OCI-LY7 (cell line): ENCODE data around the gene FCHO2. TPM values are rescaled to one million over a fixed set of nuclear protein-coding genes. Genes with fewer than 3 reads are reported as not detected.

Experiments used
- Bru-seq: library from RNA; stranded (reverse); fragments of 400-500 nt; gene quantifications from one replicate; lab custom pipeline; 2021; lab: Mats Ljungman, UMichigan
- BruChase-seq, 2 experiments: library from RNA; stranded (reverse); fragments of 400-500 nt; gene quantifications; one replicate each; lab custom pipeline; 2021; lab: Mats Ljungman, UMichigan
- BruUV-seq: library from RNA; stranded (reverse); fragments of 400-500 nt; replicated peaks from 2 replicates; lab custom pipeline; 2021; lab: Mats Ljungman, UMichigan
- CTCF ChIA-PET: fragments of 300-600 bp; sonication (Branson Sonifier 250); formaldehyde crosslinking; loops from one replicate; lab custom pipeline; 2022; ENCODE audit warnings: antibody characterized with exemption; ENCODE audit not compliant: unreplicated experiment; lab: Charles Lee
- POLR2A ChIA-PET: fragments of 300-600 bp; sonication (Branson Sonifier 250); formaldehyde crosslinking; loops from one replicate; lab custom pipeline; 2022; ENCODE audit warnings: antibody characterized with exemption; lab: Charles Lee
- DNase-seq: peaks from one replicate; pipeline ENCODE4 v3.0.0-alpha.2; 2015; ENCODE audit warnings: low spot score
- H2AFZ ChIP-seq: fragments of 200-600 bp; sonication (generic), shearing (Covaris generic); 2 replicates; pipeline ENCODE4 v1.6.1; 2014; ENCODE audit warnings: mild to moderate bottlenecking, antibody characterized with exemption, low read length, moderate library complexity
- H3K27ac ChIP-seq: fragments of 200-600 bp; sonication (generic); 2 replicates; pipeline ENCODE4 v1.5.1; 2014; ENCODE audit warnings: mixed run types, low read depth, mild to moderate bottlenecking, moderate library complexity, low read length, inconsistent platforms; ENCODE audit not compliant: poor library complexity, severe bottlenecking
- H3K36me3 ChIP-seq: fragments of 200-600 bp; sonication (generic); 2 replicates; pipeline ENCODE4 v1.6.1; 2014; ENCODE audit warnings: mild to moderate bottlenecking, antibody characterized with exemption, low read length, moderate library complexity, mixed read lengths; ENCODE audit not compliant: insufficient read depth
- H3K4me1 ChIP-seq: fragments of 200-600 bp; sonication (generic); 2 replicates; pipeline ENCODE4 v1.5.1; 2014; ENCODE audit warnings: mild to moderate bottlenecking, low read length; ENCODE audit not compliant: insufficient read depth, poor library complexity, severe bottlenecking
- H3K4me2 ChIP-seq: fragments of 200-600 bp; sonication (generic); 2 replicates; pipeline ENCODE4 v1.6.1; 2014; ENCODE audit warnings: mild to moderate bottlenecking, low read length
- H3K4me3 ChIP-seq: fragments of 200-600 bp; sonication (generic); 2 replicates; pipeline ENCODE4 v1.5.1; 2014; ENCODE audit warnings: mild to moderate bottlenecking, low read depth, low read length; ENCODE audit not compliant: poor library complexity, severe bottlenecking
- H3K79me2 ChIP-seq: fragments of 200-600 bp; sonication (generic); 2 replicates; pipeline ENCODE4 v1.6.1; 2016; ENCODE audit warnings: low read depth, mild to moderate bottlenecking, low read length, moderate library complexity, mixed read lengths; ENCODE audit not compliant: insufficient read depth
- H3K9me2 ChIP-seq: fragments of 200-600 bp; sonication (generic); 2 replicates; pipeline ENCODE4 v1.6.1; 2016; ENCODE audit warnings: mild to moderate bottlenecking, low read length, mixed read lengths; ENCODE audit not compliant: insufficient read depth
- H3K9me3 ChIP-seq: fragments of 200-600 bp; sonication (generic); 2 replicates; pipeline ENCODE4 v1.6.1; 2014; ENCODE audit warnings: mild to moderate bottlenecking, mixed run types, low read length, mixed read lengths
- H4K20me1 ChIP-seq: fragments of 200-600 bp; sonication (generic); 2 replicates; pipeline ENCODE4 v1.6.1; 2014; ENCODE audit warnings: mild to moderate bottlenecking, antibody characterized with exemption, low read length, moderate library complexity, mixed read lengths; ENCODE audit not compliant: insufficient read depth
- EZH2phosphoT487 ChIP-seq: fragments of 200-600 bp; sonication (generic); IDR thresholded peaks from 2 replicates; pipeline ENCODE4 v1.6.1; 2018; ENCODE audit warnings: low read depth, borderline replicate concordance, mild to moderate bottlenecking, mixed run types, antibody characterized with exemption, low read length, moderate library complexity, mixed read lengths
- intact Hi-C: fragments of 100-400 bp; cut with micrococcal nuclease; formaldehyde crosslinking; loops from one replicate; pipeline ENCODE4 v1.10.0; 2022; ENCODE audit not compliant: unreplicated experiment
- long read RNA-seq: library from polyadenylated mRNA; stranded (forward); transcript quantifications from one replicate; pipeline ENCODE4 v2.0.0, GENCODE V29; 2022
- total RNA-seq, 2 experiments: library from RNA; depleted of rRNA in 1 of 2; stranded (reverse); fragments of >200 nt in 1 of 2; shearing (Covaris generic) in 1 of 2; gene quantifications; 2 replicates each; pipeline ENCODE4 v1.2.3, GENCODE V29; 2014 to 2022
- TF ChIP-seq, protein P1 (sequence below): fragments of 200-600 bp; sonication (generic); conservative IDR thresholded peaks from 2 replicates; pipeline ENCODE4 v1.5.1; 2014; ENCODE audit warnings: mild to moderate bottlenecking, antibody characterized with exemption, low read length, moderate library complexity, mixed read lengths

Gene FCHO2, protein sequence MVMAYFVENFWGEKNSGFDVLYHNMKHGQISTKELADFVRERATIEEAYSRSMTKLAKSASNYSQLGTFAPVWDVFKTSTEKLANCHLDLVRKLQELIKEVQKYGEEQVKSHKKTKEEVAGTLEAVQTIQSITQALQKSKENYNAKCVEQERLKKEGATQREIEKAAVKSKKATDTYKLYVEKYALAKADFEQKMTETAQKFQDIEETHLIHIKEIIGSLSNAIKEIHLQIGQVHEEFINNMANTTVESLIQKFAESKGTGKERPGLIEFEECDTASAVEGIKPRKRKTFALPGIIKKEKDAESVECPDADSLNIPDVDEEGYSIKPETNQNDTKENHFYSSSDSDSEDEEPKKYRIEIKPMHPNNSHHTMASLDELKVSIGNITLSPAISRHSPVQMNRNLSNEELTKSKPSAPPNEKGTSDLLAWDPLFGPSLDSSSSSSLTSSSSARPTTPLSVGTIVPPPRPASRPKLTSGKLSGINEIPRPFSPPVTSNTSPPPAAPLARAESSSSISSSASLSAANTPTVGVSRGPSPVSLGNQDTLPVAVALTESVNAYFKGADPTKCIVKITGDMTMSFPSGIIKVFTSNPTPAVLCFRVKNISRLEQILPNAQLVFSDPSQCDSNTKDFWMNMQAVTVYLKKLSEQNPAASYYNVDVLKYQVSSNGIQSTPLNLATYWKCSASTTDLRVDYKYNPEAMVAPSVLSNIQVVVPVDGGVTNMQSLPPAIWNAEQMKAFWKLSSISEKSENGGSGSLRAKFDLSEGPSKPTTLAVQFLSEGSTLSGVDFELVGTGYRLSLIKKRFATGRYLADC
- total RNA-seq (2014; rRNA removed; shearing (Covaris generic)) (3.4 and 7.8 TPM in 2 replicates), total RNA-seq (2022) (7.2 TPM in 2 replicates), Bru-seq, nascent RNA (percentile 56 among the genes with signal in this experiment), BruChase-seq, experiment 1, labeled RNA remaining after a 6-hour chase (percentile 45 among the genes with signal in this experiment), BruChase-seq, experiment 2, labeled RNA remaining after a 2-hour chase (percentile 48 among the genes with signal in this experiment)
- long read RNA-seq, partial matches to known transcripts: 5 of 5 reads
- long read RNA-seq, other reads (novel, unspliced or antisense): 0 of 5 reads

- peak within 1 kb of the TSS; percentile 77 for H3K4me3 ChIP-seq
- H4K20me1 ChIP-seq: no peaks in the 10 kb centered on the region
- ChIA-PET CTCF (interaction anchor here (0.6 kb wide), 1 partner anchor 327 kb away, joined by 3 read pairs; no protein-coding TSS in a partner anchor), POLR2A (interaction anchor here (0.9 to 1.1 kb wide), 3 partner anchors 11 to 107 kb away, joined by 3 to 5 read pairs (median 3); no protein-coding TSS in a partner anchor)
- no peaks in the 10 kb centered on the region for H3K36me3 ChIP-seq
- BruUV-seq: no TSS peak
- H3K4me1 ChIP-seq: peaks cover 18% of the 10 kb centered on the region
- H2AFZ ChIP-seq: peak within 1 kb of the TSS; percentile 95
- no peaks in the 10 kb centered on the region for H3K9me2 ChIP-seq
- no peaks in the 10 kb centered on the region; the same call in 1 of the 2 replicates for H3K79me2 ChIP-seq
- H3K4me2 ChIP-seq: peak within 1 kb of the TSS; percentile 84
- TF ChIP-seq EZH2phosphoT487: no peak
- TF ChIP-seq, protein P1, sequence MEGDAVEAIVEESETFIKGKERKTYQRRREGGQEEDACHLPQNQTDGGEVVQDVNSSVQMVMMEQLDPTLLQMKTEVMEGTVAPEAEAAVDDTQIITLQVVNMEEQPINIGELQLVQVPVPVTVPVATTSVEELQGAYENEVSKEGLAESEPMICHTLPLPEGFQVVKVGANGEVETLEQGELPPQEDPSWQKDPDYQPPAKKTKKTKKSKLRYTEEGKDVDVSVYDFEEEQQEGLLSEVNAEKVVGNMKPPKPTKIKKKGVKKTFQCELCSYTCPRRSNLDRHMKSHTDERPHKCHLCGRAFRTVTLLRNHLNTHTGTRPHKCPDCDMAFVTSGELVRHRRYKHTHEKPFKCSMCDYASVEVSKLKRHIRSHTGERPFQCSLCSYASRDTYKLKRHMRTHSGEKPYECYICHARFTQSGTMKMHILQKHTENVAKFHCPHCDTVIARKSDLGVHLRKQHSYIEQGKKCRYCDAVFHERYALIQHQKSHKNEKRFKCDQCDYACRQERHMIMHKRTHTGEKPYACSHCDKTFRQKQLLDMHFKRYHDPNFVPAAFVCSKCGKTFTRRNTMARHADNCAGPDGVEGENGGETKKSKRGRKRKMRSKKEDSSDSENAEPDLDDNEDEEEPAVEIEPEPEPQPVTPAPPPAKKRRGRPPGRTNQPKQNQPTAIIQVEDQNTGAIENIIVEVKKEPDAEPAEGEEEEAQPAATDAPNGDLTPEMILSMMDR: peak; percentile 83
- peak; percentile 95 for DNase-seq
- no peak within 1 kb of the TSS for H3K27ac ChIP-seq
- H3K9me3 ChIP-seq: no peaks in the 10 kb centered on the region
- intact Hi-C loops: loop anchor here (5.0 kb wide), 4 partner anchors 139 to 541 kb away; partner anchors contain the start of genes BTF3, FOXD1 and TNPO1
Measured at GRCh38 chr5:72955768-72956323, at the start of gene FCHO2. Gene FCHO2, plus strand, starts transcription at chr5:72956041. Its CDS starts 56 bp downstream, at chr5:72956097.

GRCh38 chr5:72906806-72907205 lies 49.0 kb upstream of the FCHO2 start:
- no peaks in the 10 kb centered on the region; the same call in 1 of the 2 replicates for H3K9me3 ChIP-seq
- H3K9me2 ChIP-seq: peaks cover 6% of the 10 kb centered on the region; the same call in 1 of the 2 replicates
- TF ChIP-seq EZH2phosphoT487: no peak
- TF ChIP-seq, protein P1: no peak
- H3K36me3 ChIP-seq: peaks cover 91% of the 10 kb centered on the region
- BruUV-seq: no TSS peak
- ChIA-PET CTCF (no interaction called here), POLR2A (interaction anchor here (0.9 kb wide), 1 partner anchor 13 kb away, joined by 3 read pairs; no protein-coding TSS in a partner anchor)
- no peak overlapping the region for H2AFZ ChIP-seq
- intact Hi-C loops: loop anchor here (5.0 kb wide), 1 partner anchor 35 kb away; no protein-coding TSS in a partner anchor
- H3K27ac ChIP-seq: no peak overlapping the region
- H3K79me2 ChIP-seq: peaks cover 3% of the 10 kb centered on the region; the same call in 1 of the 2 replicates
- H3K4me2 ChIP-seq: no peak overlapping the region
- no peaks in the 10 kb centered on the region for H3K4me1 ChIP-seq
- no peak for DNase-seq
- no peaks in the 10 kb centered on the region for H4K20me1 ChIP-seq
- no peak overlapping the region for H3K4me3 ChIP-seq
